ENCODE data around the gene ZNF497.

ZNF497 gene

DNA sequence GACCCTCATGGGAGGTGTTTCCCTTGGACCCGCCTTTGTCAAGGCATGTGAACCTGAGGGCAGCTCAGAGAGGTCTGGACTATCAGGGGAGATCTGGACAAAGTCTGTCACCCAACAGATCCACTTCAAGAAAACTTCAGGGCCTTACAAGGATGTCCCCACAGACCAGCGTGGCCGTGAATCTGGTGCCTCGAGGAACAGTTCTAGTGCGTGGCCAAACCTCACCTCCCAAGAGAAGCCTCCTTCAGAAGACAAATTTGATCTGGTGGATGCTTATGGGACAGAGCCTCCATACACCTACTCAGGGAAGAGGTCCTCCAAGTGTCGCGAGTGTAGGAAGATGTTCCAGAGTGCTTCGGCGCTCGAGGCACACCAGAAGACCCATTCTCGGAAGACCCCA is 24.2 kb downstream of the ZNF497 start:
- H3F3A ChIP-seq (ENCODE audit: insufficient read depth, low read length), result no peaks in the 10 kb centered on the region
- TF ChIP-seq EZH2phosphoT487 (IDR thresholded peaks at IDR 0.05; ENCODE audit: low read length), result no peak
- TF ChIP-seq, protein P1, sequence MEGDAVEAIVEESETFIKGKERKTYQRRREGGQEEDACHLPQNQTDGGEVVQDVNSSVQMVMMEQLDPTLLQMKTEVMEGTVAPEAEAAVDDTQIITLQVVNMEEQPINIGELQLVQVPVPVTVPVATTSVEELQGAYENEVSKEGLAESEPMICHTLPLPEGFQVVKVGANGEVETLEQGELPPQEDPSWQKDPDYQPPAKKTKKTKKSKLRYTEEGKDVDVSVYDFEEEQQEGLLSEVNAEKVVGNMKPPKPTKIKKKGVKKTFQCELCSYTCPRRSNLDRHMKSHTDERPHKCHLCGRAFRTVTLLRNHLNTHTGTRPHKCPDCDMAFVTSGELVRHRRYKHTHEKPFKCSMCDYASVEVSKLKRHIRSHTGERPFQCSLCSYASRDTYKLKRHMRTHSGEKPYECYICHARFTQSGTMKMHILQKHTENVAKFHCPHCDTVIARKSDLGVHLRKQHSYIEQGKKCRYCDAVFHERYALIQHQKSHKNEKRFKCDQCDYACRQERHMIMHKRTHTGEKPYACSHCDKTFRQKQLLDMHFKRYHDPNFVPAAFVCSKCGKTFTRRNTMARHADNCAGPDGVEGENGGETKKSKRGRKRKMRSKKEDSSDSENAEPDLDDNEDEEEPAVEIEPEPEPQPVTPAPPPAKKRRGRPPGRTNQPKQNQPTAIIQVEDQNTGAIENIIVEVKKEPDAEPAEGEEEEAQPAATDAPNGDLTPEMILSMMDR (IDR thresholded peaks at IDR 0.05; ENCODE audit: low read length), result no peak
- TF ChIP-seq EZH2 (optimal IDR thresholded peaks at IDR 0.05; ENCODE audit: low read depth, low read length), result no peak
- DNase-seq, result no peak
- no peak overlapping the region for H3K4me2 ChIP-seq (ENCODE audit: low read depth, low read length)
- H4K20me1 ChIP-seq (ENCODE audit: insufficient read depth, low read length), result no peaks in the 10 kb centered on the region
- no peaks in the 10 kb centered on the region for H3K79me2 ChIP-seq (ENCODE audit: low read length)
- H3K36me3 ChIP-seq (replicated peaks; ENCODE audit: insufficient read depth, low read length), result 0 out of 2 replicates have a peak, but pooled peaks cover 5% of the 10 kb centered on the region
- no peak overlapping the region for H3K4me3 ChIP-seq (ENCODE audit: low read length)
- H3K27me3 ChIP-seq (replicated peaks; ENCODE audit: insufficient read depth, low read length), result no peaks in the 10 kb centered on the region
- no peaks in the 10 kb centered on the region for H3K4me1 ChIP-seq (ENCODE audit: low read length)
- no peak overlapping the region for H3K9ac ChIP-seq (ENCODE audit: low read length)
- H2AFZ ChIP-seq (ENCODE audit: low read length), result no peak overlapping the region
- no peaks in the 10 kb centered on the region for H3K9me2 ChIP-seq (replicated peaks; ENCODE audit: insufficient read depth, low read length)
- H3K27ac ChIP-seq (ENCODE audit: low read length), result no peak overlapping the region
- no peaks in the 10 kb centered on the region for H3K9me3 ChIP-seq (replicated peaks; ENCODE audit: insufficient read depth, low read length)

DNA sequence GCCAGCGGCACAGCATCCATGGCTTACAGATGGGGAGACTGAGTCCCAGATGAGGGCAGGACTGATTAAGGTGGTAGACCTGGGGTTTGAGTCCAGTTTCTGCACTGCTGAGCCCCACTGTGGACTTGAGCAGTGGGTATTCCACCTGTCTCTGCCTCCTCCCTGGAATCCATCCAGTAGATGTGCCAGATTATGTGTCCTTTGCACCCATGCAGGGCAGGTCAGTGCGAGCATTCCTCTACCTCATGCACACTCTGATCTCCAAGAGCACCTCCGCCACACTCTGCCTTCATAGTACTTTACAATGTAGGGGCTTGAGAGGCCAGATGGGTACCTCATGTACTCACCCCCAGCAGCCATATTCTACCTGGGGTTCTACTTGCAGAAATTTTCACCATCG is 25.7 kb downstream of the ZNF497 start:
- H3K27me3 ChIP-seq (replicated peaks; ENCODE audit: insufficient read depth, low read length), result no peaks in the 10 kb centered on the region
- no peak overlapping the region for H3K27ac ChIP-seq (ENCODE audit: low read length)
- TF ChIP-seq EZH2 (optimal IDR thresholded peaks at IDR 0.05; ENCODE audit: low read depth, low read length), result no peak
- TF ChIP-seq EZH2phosphoT487 (IDR thresholded peaks at IDR 0.05; ENCODE audit: low read length), result no peak
- TF ChIP-seq, protein P1 (IDR thresholded peaks at IDR 0.05; ENCODE audit: low read length), result no peak
- H3K4me3 ChIP-seq (ENCODE audit: low read length), result no peak overlapping the region
- H3K9me3 ChIP-seq (replicated peaks; ENCODE audit: insufficient read depth, low read length), result no peaks in the 10 kb centered on the region
- H3K79me2 ChIP-seq (ENCODE audit: low read length), result no peaks in the 10 kb centered on the region
- H2AFZ ChIP-seq (ENCODE audit: low read length), result no peak overlapping the region
- H4K20me1 ChIP-seq (ENCODE audit: insufficient read depth, low read length), result no peaks in the 10 kb centered on the region
- no peaks in the 10 kb centered on the region for H3K4me1 ChIP-seq (ENCODE audit: low read length)
- no peak overlapping the region for H3K9ac ChIP-seq (ENCODE audit: low read length)
- H3K36me3 ChIP-seq (replicated peaks; ENCODE audit: insufficient read depth, low read length), result 0 out of 2 replicates have a peak, but pooled peaks cover 5% of the 10 kb centered on the region
- H3F3A ChIP-seq (ENCODE audit: insufficient read depth, low read length), result no peaks in the 10 kb centered on the region
- DNase-seq, result no peak
- H3K9me2 ChIP-seq (replicated peaks; ENCODE audit: insufficient read depth, low read length), result no peaks in the 10 kb centered on the region
- no peak overlapping the region for H3K4me2 ChIP-seq (ENCODE audit: low read depth, low read length)

DNA sequence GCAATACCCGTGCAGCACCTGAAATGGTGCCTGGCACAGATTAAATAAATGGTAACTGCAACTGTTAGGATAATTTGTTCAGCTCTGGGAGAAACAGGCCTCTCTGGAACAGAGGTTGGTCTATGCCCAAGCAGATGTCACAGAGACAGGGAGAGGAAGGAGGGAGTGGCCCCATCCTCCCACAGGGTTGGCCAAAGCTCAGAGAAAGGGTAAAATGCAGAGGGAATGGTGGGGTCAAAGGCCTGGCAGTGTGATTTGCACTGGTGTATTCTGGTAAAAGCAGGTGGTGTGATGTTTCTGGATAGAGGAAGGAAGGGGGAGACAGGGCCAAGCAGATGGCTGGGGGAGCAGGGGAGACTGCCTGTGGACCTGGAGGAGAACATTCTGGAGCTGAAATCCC is 26.3 kb downstream of the ZNF497 start:
- Histone ChIP-seq H3K9ac (ENCODE audit: low read length) (no peak overlapping the region), H3K4me2 (ENCODE audit: low read depth, low read length) (no peak overlapping the region), H3K79me2 (ENCODE audit: low read length) (no peaks in the 10 kb centered on the region), H3K27ac (ENCODE audit: low read length) (no peak overlapping the region), H3K9me3 (replicated peaks; ENCODE audit: insufficient read depth, low read length) (no peaks in the 10 kb centered on the region), H3K9me2 (replicated peaks; ENCODE audit: insufficient read depth, low read length) (no peaks in the 10 kb centered on the region), H3K4me1 (ENCODE audit: low read length) (no peaks in the 10 kb centered on the region), H3K4me3 (ENCODE audit: low read length) (no peak overlapping the region), H3K36me3 (replicated peaks; ENCODE audit: insufficient read depth, low read length) (0 out of 2 replicates have a peak, but pooled peaks cover 5% of the 10 kb centered on the region), H4K20me1 (ENCODE audit: insufficient read depth, low read length) (no peaks in the 10 kb centered on the region), H3K27me3 (replicated peaks; ENCODE audit: insufficient read depth, low read length) (no peaks in the 10 kb centered on the region), H3F3A (ENCODE audit: insufficient read depth, low read length) (no peaks in the 10 kb centered on the region), H2AFZ (ENCODE audit: low read length) (no peak overlapping the region)
- TF ChIP-seq, protein P1 (IDR thresholded peaks at IDR 0.05; ENCODE audit: low read length), result no peak
- TF ChIP-seq EZH2 (optimal IDR thresholded peaks at IDR 0.05; ENCODE audit: low read depth, low read length), result no peak
- no peak for TF ChIP-seq EZH2phosphoT487 (IDR thresholded peaks at IDR 0.05; ENCODE audit: low read length)
- DNase-seq, result no peak

Measured in MM.1S (cell line).